Upper lobe of right lung (tissue), 1 donor: ENCODE results near the gene MPRIP. TPM values are rescaled to one million over a fixed set of nuclear protein-coding genes. Genes with fewer than 3 reads are reported as not detected.
A peak's percentile ranks its signal among the peaks of the same experiment; 100 is the strongest.

Experiments
- ATAC-seq: fragments of 200-7000 bp; cut with Tn5 transposase; one replicate; pipeline ENCODE4 v1.9.1; 2020; ENCODE audit warnings: mild to moderate bottlenecking, moderate library complexity
- DNase-seq: peaks from one replicate; pipeline ENCODE4 v3.0.0-alpha.2; 2020
- H3K27ac ChIP-seq: fragments of 200-600 bp; one replicate; pipeline ENCODE4 v1.8.0; 2022
- H3K27me3 ChIP-seq: fragments of 200-600 bp; one replicate; pipeline ENCODE4 v1.8.0; 2022; ENCODE audit warnings: mild to moderate bottlenecking
- H3K36me3 ChIP-seq: fragments of 200-600 bp; one replicate; pipeline ENCODE4 v1.8.0; 2022
- H3K4me1 ChIP-seq: fragments of 200-600 bp; one replicate; pipeline ENCODE4 v1.8.0; 2022
- H3K4me3 ChIP-seq: fragments of 200-600 bp; one replicate; pipeline ENCODE4 v1.8.0; 2022; ENCODE audit warnings: mild to moderate bottlenecking
- H3K9me3 ChIP-seq: fragments of 200-600 bp; one replicate; pipeline ENCODE4 v1.8.0; 2022
- intact Hi-C: fragments of 100-400 bp; cut with DNase I; formaldehyde crosslinking; loops from one replicate; pipeline ENCODE4 v1.11.0; 2022
- total RNA-seq: library from RNA; stranded (reverse); fragmentation: NEBNext Ultra II Directional; extraction: Animal tissue kit (Norgen Biotek cat#: 25700); gene quantifications from one replicate; pipeline ENCODE4 v1.2.1, GENCODE V29; 2021
- TF ChIP-seq, protein P1 (sequence below): fragments of 200-600 bp; IDR thresholded peaks from one replicate; pipeline ENCODE4 v1.8.0; 2022; ENCODE audit warnings: antibody characterized with exemption
- donor health status: DM: no; HTN: yes; CAD: no; lungs with severe emphysema.

The MPRIP gene
- total RNA-seq, 1 donor from 2014 or later, result 333 TPM

- Histone ChIP-seq H3K9me3 (no peaks in the 10 kb centered on the region), H3K27ac (peak overlapping the region; percentile 32), H3K4me3 (no peak overlapping the region), H3K36me3 (peaks cover 95% of the 10 kb centered on the region), H3K4me1 (peaks cover 15% of the 10 kb centered on the region), H3K27me3 (no peaks in the 10 kb centered on the region)
- ATAC-seq (no peak), DNase-seq (no peak)
- TF ChIP-seq, protein P1, sequence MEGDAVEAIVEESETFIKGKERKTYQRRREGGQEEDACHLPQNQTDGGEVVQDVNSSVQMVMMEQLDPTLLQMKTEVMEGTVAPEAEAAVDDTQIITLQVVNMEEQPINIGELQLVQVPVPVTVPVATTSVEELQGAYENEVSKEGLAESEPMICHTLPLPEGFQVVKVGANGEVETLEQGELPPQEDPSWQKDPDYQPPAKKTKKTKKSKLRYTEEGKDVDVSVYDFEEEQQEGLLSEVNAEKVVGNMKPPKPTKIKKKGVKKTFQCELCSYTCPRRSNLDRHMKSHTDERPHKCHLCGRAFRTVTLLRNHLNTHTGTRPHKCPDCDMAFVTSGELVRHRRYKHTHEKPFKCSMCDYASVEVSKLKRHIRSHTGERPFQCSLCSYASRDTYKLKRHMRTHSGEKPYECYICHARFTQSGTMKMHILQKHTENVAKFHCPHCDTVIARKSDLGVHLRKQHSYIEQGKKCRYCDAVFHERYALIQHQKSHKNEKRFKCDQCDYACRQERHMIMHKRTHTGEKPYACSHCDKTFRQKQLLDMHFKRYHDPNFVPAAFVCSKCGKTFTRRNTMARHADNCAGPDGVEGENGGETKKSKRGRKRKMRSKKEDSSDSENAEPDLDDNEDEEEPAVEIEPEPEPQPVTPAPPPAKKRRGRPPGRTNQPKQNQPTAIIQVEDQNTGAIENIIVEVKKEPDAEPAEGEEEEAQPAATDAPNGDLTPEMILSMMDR, result no peak
- intact Hi-C loops, result no loop called here
These were observed 109.3 kb downstream of the MPRIP start for GRCh38 chr17:17151541-17151940.

DNA sequence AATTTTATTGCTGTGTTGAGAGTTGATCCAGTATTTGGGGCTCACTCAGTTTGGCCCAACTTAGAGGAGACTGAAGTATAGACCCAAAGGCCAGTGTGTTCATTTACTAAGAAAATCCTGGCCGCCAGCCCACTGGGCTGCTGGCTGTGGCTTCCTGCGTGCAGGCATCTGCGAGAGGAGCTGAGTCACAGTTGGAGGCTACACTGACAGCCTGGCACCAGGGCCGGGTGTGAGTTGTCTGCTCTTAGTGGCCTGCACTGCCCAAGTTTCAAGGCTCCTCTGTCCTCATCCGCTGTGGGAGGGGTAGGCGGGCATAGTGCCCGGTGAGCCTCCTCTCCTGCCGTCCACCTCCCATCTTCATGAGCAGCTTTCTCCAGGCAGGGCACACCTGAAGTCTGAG, 109.7 kb downstream of the MPRIP start:
- ATAC-seq, result peak; percentile 68
- Histone ChIP-seq H3K36me3 (peaks cover 95% of the 10 kb centered on the region), H3K27ac (peak overlapping the region; percentile 25), H3K9me3 (no peaks in the 10 kb centered on the region), H3K27me3 (no peaks in the 10 kb centered on the region), H3K4me1 (peaks cover 15% of the 10 kb centered on the region), H3K4me3 (no peak overlapping the region)
- TF ChIP-seq, protein P1, result no peak
- peak; percentile 77 for DNase-seq
- intact Hi-C loops, result no loop called here

DNA sequence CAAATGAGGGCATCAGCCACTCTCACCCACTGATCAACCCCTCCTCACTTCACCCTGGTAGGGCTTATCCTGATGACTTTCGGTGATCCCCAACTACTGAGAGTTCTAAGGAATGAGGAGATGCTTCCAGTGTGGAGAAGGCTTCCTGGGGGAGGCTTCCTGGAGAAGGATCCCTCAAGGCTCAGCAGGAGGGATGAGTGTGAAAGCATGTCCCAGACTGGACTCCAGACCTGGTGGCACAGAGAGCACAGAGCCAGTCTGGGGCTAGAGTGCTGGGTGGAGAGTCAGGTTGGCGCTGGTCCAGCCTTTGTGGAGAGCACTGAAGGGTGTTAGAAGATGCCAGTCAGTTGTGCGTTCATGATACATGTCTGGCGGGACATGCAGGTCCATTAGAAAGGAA, 110.1 kb downstream of the MPRIP start:
- peaks cover 95% of the 10 kb centered on the region for H3K36me3 ChIP-seq
- intact Hi-C loops, result no loop called here
- TF ChIP-seq, protein P1, result no peak

GRCh38 chr17:17153071-17153470, 110.8 kb downstream of the MPRIP start:
- Histone ChIP-seq H3K9me3 (no peaks in the 10 kb centered on the region), H3K4me1 (peaks cover 15% of the 10 kb centered on the region), H3K27ac (no peak overlapping the region), H3K36me3 (peaks cover 95% of the 10 kb centered on the region), H3K4me3 (no peak overlapping the region), H3K27me3 (no peaks in the 10 kb centered on the region)
- no peak for DNase-seq
- TF ChIP-seq, protein P1, result no peak
- intact Hi-C loops, result no loop called here
- no peak for ATAC-seq

More for the DNA sequence above, 110.1 kb downstream of the MPRIP start:
- Histone ChIP-seq H3K27ac (peak overlapping the region; percentile 25), H3K4me1 (peaks cover 15% of the 10 kb centered on the region), H3K9me3 (no peaks in the 10 kb centered on the region), H3K4me3 (no peak overlapping the region), H3K27me3 (no peaks in the 10 kb centered on the region)
- ATAC-seq (peak; percentile 37), DNase-seq (peak; percentile 73)

DNA sequence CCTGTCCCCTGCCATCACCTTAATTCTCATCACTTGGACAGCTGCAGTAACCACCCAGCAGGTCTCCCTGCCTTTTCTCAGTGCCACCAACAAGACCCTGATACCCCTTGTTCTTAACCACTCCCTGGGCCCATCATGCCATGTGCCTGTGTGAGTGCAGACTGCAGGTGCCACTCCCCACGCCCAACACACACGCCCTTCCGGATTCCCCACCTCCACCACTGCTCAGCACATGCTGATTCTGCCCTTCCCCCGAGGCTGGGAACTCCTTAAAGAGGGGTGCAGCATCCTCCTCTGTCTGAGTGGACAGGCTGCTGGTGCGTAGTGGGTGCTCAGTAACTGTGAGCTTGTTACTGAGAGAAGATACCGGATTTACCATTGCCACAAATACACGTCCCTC, 111.5 kb downstream of the MPRIP start:
- no peak for ATAC-seq
- intact Hi-C loops, result no loop called here
- Histone ChIP-seq H3K4me1 (peaks cover 15% of the 10 kb centered on the region), H3K36me3 (peaks cover 94% of the 10 kb centered on the region), H3K27me3 (no peaks in the 10 kb centered on the region), H3K9me3 (no peaks in the 10 kb centered on the region), H3K27ac (no peak overlapping the region), H3K4me3 (no peak overlapping the region)
- no peak for DNase-seq
- TF ChIP-seq, protein P1, result no peak

DNA sequence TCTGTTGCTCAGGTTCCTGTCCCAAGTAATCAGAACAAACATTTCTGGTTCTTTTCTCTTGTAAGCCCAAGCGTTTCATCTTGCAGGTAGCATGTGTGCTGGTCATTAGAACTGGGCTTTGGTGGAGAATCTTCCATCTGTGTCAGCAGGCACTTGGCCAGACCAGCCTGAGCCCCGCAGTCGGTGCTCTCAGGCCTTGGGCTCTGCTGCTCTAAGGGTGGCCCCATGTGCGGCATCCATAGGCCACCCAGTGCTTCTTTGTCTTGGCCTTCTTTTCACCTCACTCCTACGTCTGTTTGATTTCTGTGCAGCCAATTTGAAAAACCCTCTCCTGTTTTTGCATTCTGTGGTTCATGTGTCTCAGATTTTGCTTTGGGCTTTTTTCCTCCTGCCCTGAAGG, 112.3 kb downstream of the MPRIP start:
- Histone ChIP-seq H3K4me3 (no peak overlapping the region), H3K4me1 (peaks cover 15% of the 10 kb centered on the region), H3K36me3 (peaks cover 96% of the 10 kb centered on the region), H3K27ac (no peak overlapping the region), H3K9me3 (no peaks in the 10 kb centered on the region), H3K27me3 (no peaks in the 10 kb centered on the region)
- ATAC-seq, result no peak
- intact Hi-C loops, result no loop called here
- no peak for DNase-seq
- TF ChIP-seq, protein P1, result no peak
